Keratinocyte (primary cell): ENCODE data around the gene IL1RAPL2. TPM values are rescaled to one million over a fixed set of nuclear protein-coding genes. Genes with fewer than 3 reads are reported as not detected.
"Not testable (repeated sequence)": the region's sequence is repeated elsewhere in the genome, so short reads cannot be mapped to it uniquely, and the experiment has no call there.

Source experiments
- DNase-seq: peaks from one replicate; pipeline ENCODE4 v3.0.0-alpha.2; 2011; ENCODE audit warnings: low read depth, missing footprints, low spot score
- FAIRE-seq: peaks from 2 replicates; lab custom pipeline; 2011; peaks lifted over from hg19 to GRCh38; lab: Jason Lieb, UNC
- H2AFZ ChIP-seq: 2 replicates; pipeline ENCODE4 v1.6.0; 2012; ENCODE audit warnings: low read length, control low read depth, inconsistent platforms; ENCODE audit not compliant: control insufficient read depth
- H3K27ac ChIP-seq: 2 replicates; pipeline ENCODE4 v1.5.1; 2011; ENCODE audit warnings: low read length; ENCODE audit not compliant: control insufficient read depth, insufficient read depth
- H3K27me3 ChIP-seq: 3 replicates; pipeline ENCODE4 v1.6.0; 2011; ENCODE audit warnings: low read length; ENCODE audit not compliant: control insufficient read depth, insufficient read depth; ENCODE audit errors: extremely low read depth
- H3K36me3 ChIP-seq, 2 experiments: 2 replicates in 1 of 2; 3 replicates in 1 of 2; pipeline ENCODE4 v1.5.1; 2011; ENCODE audit warnings: low read length in 2 of 2, mild to moderate bottlenecking in 1 of 2; ENCODE audit not compliant: control insufficient read depth in 2 of 2, insufficient read depth in 2 of 2; ENCODE audit errors: extremely low read depth in 1 of 2
- H3K4me1 ChIP-seq: 3 replicates; pipeline ENCODE4 v1.5.1; 2011; ENCODE audit warnings: low read length; ENCODE audit not compliant: control insufficient read depth, insufficient read depth; ENCODE audit errors: extremely low read depth
- H3K4me2 ChIP-seq: 3 replicates; pipeline ENCODE4 v1.6.0; 2011; ENCODE audit warnings: low read depth, low read length; ENCODE audit not compliant: control insufficient read depth, insufficient read depth; ENCODE audit errors: extremely low read depth
- H3K4me3 ChIP-seq, 3 experiments: fragments of 200-600 bp in 1 of 3; sonication (generic) in 1 of 3; 2 replicates in 2 of 3; 3 replicates in 1 of 3; pipeline ENCODE4 v1.5.1; 2011 to 2016; ENCODE audit warnings: low read length in 3 of 3, mild to moderate bottlenecking in 3 of 3, control low read depth in 2 of 3, inconsistent platforms in 1 of 3, low read depth in 1 of 3, mixed read lengths in 1 of 3, mixed run types in 1 of 3, moderate library complexity in 1 of 3; ENCODE audit not compliant: control insufficient read depth in 2 of 3, insufficient read depth in 2 of 3; ENCODE audit errors: extremely low read depth in 1 of 3
- H3K79me2 ChIP-seq: 2 replicates; pipeline ENCODE4 v1.6.0; 2012; ENCODE audit warnings: low read length; ENCODE audit not compliant: control insufficient read depth, insufficient read depth
- H3K9ac ChIP-seq: 3 replicates; pipeline ENCODE4 v1.6.0; 2011; ENCODE audit warnings: low read length; ENCODE audit not compliant: control insufficient read depth, insufficient read depth; ENCODE audit errors: extremely low read depth
- H3K9me1 ChIP-seq: 3 replicates; pipeline ENCODE4 v1.6.0; 2011; ENCODE audit warnings: low read length; ENCODE audit not compliant: control insufficient read depth, insufficient read depth; ENCODE audit errors: extremely low read depth
- H3K9me3 ChIP-seq: 2 replicates; pipeline ENCODE4 v1.5.1; 2012; ENCODE audit warnings: low read depth, low read length; ENCODE audit not compliant: control insufficient read depth
- H4K20me1 ChIP-seq: 3 replicates; pipeline ENCODE4 v1.6.0; 2011; ENCODE audit warnings: low read length; ENCODE audit not compliant: control insufficient read depth, insufficient read depth; ENCODE audit errors: extremely low read depth
- CTCF ChIP-seq, 3 experiments: IDR thresholded peaks in 1 of 3; conservative IDR thresholded peaks in 1 of 3; optimal IDR thresholded peaks in 1 of 3; 2 replicates in 2 of 3; 3 replicates in 1 of 3; pipeline versions ENCODE3 to v1.5.1; 2011; ENCODE audit warnings: low read length in 3 of 3, mild to moderate bottlenecking in 3 of 3, moderate library complexity in 2 of 3, control low read depth in 1 of 3, inconsistent platforms in 1 of 3; ENCODE audit not compliant: insufficient read depth in 2 of 3; ENCODE audit errors: extremely low read depth in 1 of 3
- EZH2 ChIP-seq: IDR thresholded peaks from one replicate; pipeline ENCODE4 v1.6.1; 2012; ENCODE audit warnings: inconsistent platforms, mild to moderate bottlenecking, low read length, moderate library complexity
- dilution Hi-C: fragments of 300-500 bp; cut with MboI; formaldehyde crosslinking; loops from one replicate; pipeline ENCODE4 v1.7.0; 2020; ENCODE audit warnings: low sequenced_read_pairs; ENCODE audit not compliant: extremely low pct_ligation_motif_present
- polyA plus RNA-seq, 5 experiments: library from polyadenylated mRNA; depleted of rRNA in 3 of 5; stranded (reverse) in 3 of 5; stranded (forward) in 1 of 5; unstranded in 1 of 5; fragments of >200 nt; gene quantifications; 1 replicate in 1 of 5; 2 replicates in 3 of 5; 3 replicates in 1 of 5; pipeline versions ENCODE4 v1.2.1 to v1.2.3, GENCODE V29; 2011 to 2012; ENCODE audit warnings: missing spikeins in 2 of 5, low read depth in 1 of 5, low replicate concordance in 1 of 5

Gene IL1RAPL2
- polyA plus RNA-seq, 1 donor (not counting 4 experiments of a cell fraction or from before 2014, with no cell fraction given): 0.24 TPM

- dilution Hi-C loops: no loop called here
- peaks cover 4% of the 10 kb centered on the region for H3K4me1 ChIP-seq
- no peaks in the 10 kb centered on the region for H3K9me3 ChIP-seq
- no peak overlapping the region for H3K4me2 ChIP-seq
- no peak overlapping the region for H3K4me3 ChIP-seq
- no peaks in the 10 kb centered on the region for H3K27me3 ChIP-seq
- H3K27ac ChIP-seq: no peak overlapping the region
- no peaks in the 10 kb centered on the region for H4K20me1 ChIP-seq
- no peaks in the 10 kb centered on the region for H3K79me2 ChIP-seq
- no peak overlapping the region for H3K9ac ChIP-seq
- H2AFZ ChIP-seq: no peak overlapping the region
- peak; percentile 51 for FAIRE-seq
- H3K36me3 ChIP-seq: no peaks in the 10 kb centered on the region
- DNase-seq: no peak
- no peaks in the 10 kb centered on the region for H3K9me1 ChIP-seq
- TF ChIP-seq EZH2 (no peak), CTCF (optimal IDR thresholded peaks at IDR 0.05 in 1 of 3, IDR thresholded peaks at IDR 0.05 in 1 of 3, conservative IDR thresholded peaks at IDR 0.05 in 1 of 3; ENCODE audit: extremely low read depth in 1 of 3, insufficient read depth in 2 of 3, low read length in 3 of 3) (no peak)
These were observed 451.6 kb downstream of the IL1RAPL2 start for GRCh38 chrX:105017641-105018040.

GRCh38 chrX:105018865-105019264, 452.9 kb downstream of the IL1RAPL2 start:
- TF ChIP-seq CTCF (optimal IDR thresholded peaks at IDR 0.05 in 1 of 3, IDR thresholded peaks at IDR 0.05 in 1 of 3, conservative IDR thresholded peaks at IDR 0.05 in 1 of 3; ENCODE audit: extremely low read depth in 1 of 3, insufficient read depth in 2 of 3, low read length in 3 of 3): no peak
- no peak for TF ChIP-seq EZH2
- DNase-seq: no peak
- H3K79me2 ChIP-seq: no peaks in the 10 kb centered on the region
- dilution Hi-C loops: no loop called here
- H3K4me2 ChIP-seq: no peak overlapping the region
- no peak overlapping the region for H3K27ac ChIP-seq
- H3K27me3 ChIP-seq: no peaks in the 10 kb centered on the region
- H4K20me1 ChIP-seq: no peaks in the 10 kb centered on the region
- H3K36me3 ChIP-seq: no peaks in the 10 kb centered on the region
- no peaks in the 10 kb centered on the region for H3K9me3 ChIP-seq
- no peak overlapping the region for H2AFZ ChIP-seq
- no peak for FAIRE-seq
- H3K9ac ChIP-seq: no peak overlapping the region
- no peaks in the 10 kb centered on the region for H3K9me1 ChIP-seq
- H3K4me1 ChIP-seq: peaks cover 4% of the 10 kb centered on the region
- no peak overlapping the region for H3K4me3 ChIP-seq

GRCh38 chrX:105028962-105029361, 463.0 kb downstream of the IL1RAPL2 start:
- H3K9me3 ChIP-seq, H2AFZ ChIP-seq, H4K20me1 ChIP-seq, H3K4me2 ChIP-seq, H3K36me3 ChIP-seq, H3K4me3 ChIP-seq, dilution Hi-C loops, H3K27ac ChIP-seq, DNase-seq, H3K9ac ChIP-seq, H3K27me3 ChIP-seq, FAIRE-seq, H3K79me2 ChIP-seq, H3K4me1 ChIP-seq, H3K9me1 ChIP-seq: not testable (repeated sequence)
